ENCODE data around the gene MEI4.

The MEI4 gene

GRCh38 chr6:77844822-77845221 lies 192.0 kb downstream of the MEI4 start:
- H3K27me3 ChIP-seq (ENCODE audit: insufficient read depth, low read depth): no peaks in the 10 kb centered on the region
- no peaks in the 10 kb centered on the region for H3K36me3 ChIP-seq (ENCODE audit: insufficient read depth)
- no peak overlapping the region for H2AFZ ChIP-seq (ENCODE audit: low read depth)
- H4K20me1 ChIP-seq (ENCODE audit: insufficient read depth): no peaks in the 10 kb centered on the region
- H3K79me2 ChIP-seq (ENCODE audit: insufficient read depth, low read depth): no peaks in the 10 kb centered on the region
- no peaks in the 10 kb centered on the region for H3K4me1 ChIP-seq (ENCODE audit: low read depth, poor library complexity, severe bottlenecking)
- no peak overlapping the region for H3K27ac ChIP-seq
- H3K9ac ChIP-seq: no peak overlapping the region
- H3K4me2 ChIP-seq: no peak overlapping the region
- no peak for TF ChIP-seq CTCF (conservative IDR thresholded peaks at IDR 0.05; ENCODE audit: low read depth, low read length)
- H3K4me3 ChIP-seq (IDR thresholded peaks at IDR 0.05; ENCODE audit: insufficient read depth, low read depth, low read length): no peak overlapping the region

GRCh38 chr6:77853401-77853800 lies 200.6 kb downstream of the MEI4 start:
- peaks cover 12% of the 10 kb centered on the region for H3K4me1 ChIP-seq (ENCODE audit: low read depth, poor library complexity, severe bottlenecking)
- H2AFZ ChIP-seq (ENCODE audit: low read depth): no peak overlapping the region
- no peaks in the 10 kb centered on the region for H3K79me2 ChIP-seq (ENCODE audit: insufficient read depth, low read depth)
- TF ChIP-seq CTCF (conservative IDR thresholded peaks at IDR 0.05; ENCODE audit: low read depth, low read length): no peak
- H3K4me3 ChIP-seq (IDR thresholded peaks at IDR 0.05; ENCODE audit: insufficient read depth, low read depth, low read length): no peak overlapping the region
- H3K36me3 ChIP-seq (ENCODE audit: insufficient read depth): no peaks in the 10 kb centered on the region
- no peak overlapping the region for H3K9ac ChIP-seq
- H3K4me2 ChIP-seq: no peak overlapping the region
- H3K27me3 ChIP-seq (ENCODE audit: insufficient read depth, low read depth): no peaks in the 10 kb centered on the region
- H3K27ac ChIP-seq: no peak overlapping the region
- H4K20me1 ChIP-seq (ENCODE audit: insufficient read depth): no peaks in the 10 kb centered on the region

- Histone ChIP-seq H2AFZ (ENCODE audit: low read depth) (no peak overlapping the region), H3K4me3 (IDR thresholded peaks at IDR 0.05; ENCODE audit: insufficient read depth, low read depth, low read length) (no peak overlapping the region), H3K4me1 (ENCODE audit: low read depth, poor library complexity, severe bottlenecking) (peaks cover 12% of the 10 kb centered on the region), H3K79me2 (ENCODE audit: insufficient read depth, low read depth) (no peaks in the 10 kb centered on the region), H3K9ac (no peak overlapping the region), H3K27ac (no peak overlapping the region), H3K36me3 (ENCODE audit: insufficient read depth) (no peaks in the 10 kb centered on the region), H3K4me2 (no peak overlapping the region), H3K27me3 (ENCODE audit: insufficient read depth, low read depth) (no peaks in the 10 kb centered on the region), H4K20me1 (ENCODE audit: insufficient read depth) (no peaks in the 10 kb centered on the region)
- TF ChIP-seq CTCF (conservative IDR thresholded peaks at IDR 0.05; ENCODE audit: low read depth, low read length): no peak
Measured at GRCh38 chr6:77856391-77856790, 203.6 kb downstream of the MEI4 start.

- Histone ChIP-seq H3K27me3 (ENCODE audit: insufficient read depth, low read depth) (no peaks in the 10 kb centered on the region), H3K4me2 (no peak overlapping the region), H2AFZ (ENCODE audit: low read depth) (no peak overlapping the region), H3K9ac (no peak overlapping the region), H3K4me1 (ENCODE audit: low read depth, poor library complexity, severe bottlenecking) (peaks cover 12% of the 10 kb centered on the region), H3K79me2 (ENCODE audit: insufficient read depth, low read depth) (no peaks in the 10 kb centered on the region), H3K27ac (no peak overlapping the region), H3K36me3 (ENCODE audit: insufficient read depth) (no peaks in the 10 kb centered on the region), H3K4me3 (IDR thresholded peaks at IDR 0.05; ENCODE audit: insufficient read depth, low read depth, low read length) (no peak overlapping the region), H4K20me1 (ENCODE audit: insufficient read depth) (no peaks in the 10 kb centered on the region)
- TF ChIP-seq CTCF (conservative IDR thresholded peaks at IDR 0.05; ENCODE audit: low read depth, low read length): no peak
Measured at GRCh38 chr6:77857421-77857820, 204.6 kb downstream of the MEI4 start.
